ENCODE data around the gene WASHC1.
"Not testable (repeated sequence)": the region's sequence is repeated elsewhere in the genome, so short reads cannot be mapped to it uniquely, and the experiment has no call there.

- not testable (repeated sequence) for TF ChIP-seq CTCF (IDR thresholded peaks at IDR 0.05; ENCODE audit: low read depth, low read length, poor library complexity, severe bottlenecking); EZH2phosphoT487 (IDR thresholded peaks at IDR 0.05; ENCODE audit: borderline replicate concordance, low read length)
Measured at GRCh38 chr9:52678-53077, 23.4 kb upstream of the WASHC1 start.

Data from DOHH2 (cell line).